Measurements from ENCODE around the gene TSC22D2. TPM values are rescaled to one million over a fixed set of nuclear protein-coding genes. Genes with fewer than 3 reads are reported as not detected.

TSC22D2 gene
- total RNA-seq, 1 experiment from 2014 or later = 26.5 TPM

DNA sequence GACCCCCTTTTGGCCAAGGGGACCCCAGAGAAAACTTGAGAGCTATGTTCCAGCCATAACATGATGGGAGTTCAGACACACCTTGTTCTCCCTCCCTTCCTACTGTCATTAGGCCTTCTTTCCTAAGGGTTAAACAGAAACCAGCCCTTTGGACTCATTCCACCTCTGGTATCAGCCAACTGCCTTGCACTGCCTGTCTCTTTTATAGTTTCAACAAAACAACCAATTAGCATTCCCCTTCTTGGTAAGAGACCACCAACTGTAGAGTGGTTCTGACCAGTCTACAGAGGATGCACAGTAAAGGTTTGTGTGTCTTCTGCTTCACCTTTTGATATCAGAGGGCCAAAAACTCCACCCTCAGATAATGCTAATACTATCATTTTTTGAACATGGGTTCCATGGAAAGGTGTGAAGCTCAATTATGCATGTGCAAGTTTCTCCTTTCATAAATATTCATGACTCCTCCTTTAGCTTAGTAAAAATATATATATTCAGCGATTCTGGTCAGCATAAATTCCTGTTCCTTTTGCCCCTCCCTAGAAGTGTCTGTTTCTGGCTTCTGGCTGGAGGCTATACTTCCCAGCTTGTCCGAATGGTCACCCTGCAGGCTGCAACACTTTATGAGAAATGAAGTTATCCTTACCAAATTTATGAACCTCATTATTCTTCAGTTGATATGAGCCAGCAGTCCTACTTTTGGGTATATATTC, 82.3 kb downstream of the TSC22D2 start:
- Histone ChIP-seq H2BK5ac (ENCODE audit: insufficient read length, low read length) (no peak overlapping the region), H3K56ac (ENCODE audit: insufficient read length, low read depth, low read length) (no peak overlapping the region), H2AK5ac (ENCODE audit: insufficient read length, low read length) (no peak overlapping the region), H2BK20ac (ENCODE audit: low read depth, low read length, poor library complexity, severe bottlenecking) (no peak overlapping the region), H3K79me2 (ENCODE audit: insufficient read depth, low read length) (no peaks in the 10 kb centered on the region), H3K23ac (ENCODE audit: insufficient read length, low read depth, low read length) (no peak overlapping the region), H3K4me1 (ENCODE audit: insufficient read depth, low read length) (no peaks in the 10 kb centered on the region; the same call in 1 of the 2 replicates), H4K91ac (ENCODE audit: insufficient read length, low read depth, low read length) (no peak overlapping the region), H3T11ph (ENCODE audit: low read length) (no peak overlapping the region), H3K14ac (ENCODE audit: insufficient read depth, low read length) (no peak overlapping the region), H3K27me3 (ENCODE audit: insufficient read depth, low read length) (no peaks in the 10 kb centered on the region), H3K18ac (ENCODE audit: insufficient read length, low read depth, low read length) (no peak overlapping the region), H2BK120ac (ENCODE audit: low read depth, low read length, poor library complexity, severe bottlenecking) (no peak overlapping the region), H4K5ac (ENCODE audit: insufficient read length, low read depth, low read length) (no peak overlapping the region), H3K9ac (ENCODE audit: extremely low read depth, insufficient read length, low read length) (no peak overlapping the region), H3K79me1 (ENCODE audit: insufficient read depth, low read depth, low read length, poor library complexity, severe bottlenecking) (no peaks in the 10 kb centered on the region), H3K23me2 (ENCODE audit: insufficient read length, low read depth, low read length, poor library complexity, severe bottlenecking) (no peaks in the 10 kb centered on the region), H2BK15ac (ENCODE audit: low read depth, low read length) (no peak overlapping the region), H2AFZ (ENCODE audit: low read length) (no peak overlapping the region), H3K4me2 (ENCODE audit: insufficient read depth, insufficient read length, low read length) (no peak overlapping the region), H4K20me1 (ENCODE audit: control insufficient read depth, insufficient read depth, insufficient read length) (no peaks in the 10 kb centered on the region), H3K4ac (ENCODE audit: low read depth, low read length) (no peak overlapping the region), H3K9me3 (ENCODE audit: control insufficient read depth, low read depth, low read length) (no peaks in the 10 kb centered on the region), H2BK12ac (ENCODE audit: insufficient read length, low read depth, low read length) (no peak overlapping the region), H3K27ac (ENCODE audit: insufficient read length, low read depth, low read length) (no peak overlapping the region), H4K8ac (replicated peaks; ENCODE audit: insufficient read length, low read depth, low read length) (no peak overlapping the region)
- Mint-ChIP-seq H3K9me3 (peaks cover 10 to 13% of the 10 kb centered on the region in 2 experiments), H3K36me3 (ENCODE audit: insufficient read depth in 1 of 3, low read depth in 3 of 3) (peaks cover 0 to 15% (median 7%) of the 10 kb centered on the region in 3 experiments; a peak in 4 of 7 replicates), H3K27me3 (ENCODE audit: low read depth) (no peaks in the 10 kb centered on the region), H3K4me3 (no peak overlapping the region), H3K27ac (no peak overlapping the region), H3K4me1 (0 out of 4 replicates have a peak, but pooled peaks cover 0 to 3% of the 10 kb centered on the region in 2 experiments)
- WGBS (ENCODE audit: extremely low coverage, insufficient read length, low lambda C conversion rate) = no CpG with 5 or more reads among the region's 2 CpGs
- TF ChIP-seq CTCF (conservative IDR thresholded peaks at IDR 0.05) = no peak
- no peak for DNase-seq

Data from H9 (cell line).